Endothelial cell of umbilical vein (primary cell): ENCODE measurements around the gene CERS6.
"Not testable (repeated sequence)": the region's sequence is repeated elsewhere in the genome, so short reads cannot be mapped to it uniquely, and the experiment has no call there.

ENCODE experiments used
- CTCF ChIP-seq, 2 donors: IDR thresholded peaks; 1 replicate in 1 of 2; 2 replicates in 1 of 2; pipeline ENCODE4 v1.5.1; 2011; ENCODE audit warnings: low read length in 2 of 2, mild to moderate bottlenecking in 2 of 2, moderate library complexity in 2 of 2, control low read depth in 1 of 2, inconsistent platforms in 1 of 2, low read depth in 1 of 2; ENCODE audit not compliant: insufficient read depth in 1 of 2; ENCODE audit errors: extremely low read depth in 1 of 2
- EZH2 ChIP-seq: IDR thresholded peaks from 2 replicates; pipeline ENCODE4 v1.6.1; 2012; ENCODE audit warnings: borderline replicate concordance, low read depth, mild to moderate bottlenecking, moderate library complexity, low read length, inconsistent platforms; ENCODE audit not compliant: severe bottlenecking
- POLR2A ChIP-seq: IDR thresholded peaks from 2 replicates; pipeline ENCODE4 v1.6.1; 2012; ENCODE audit warnings: low read depth, mild to moderate bottlenecking, control low read depth, low read length

- TF ChIP-seq EZH2; CTCF (IDR thresholded peaks at IDR 0.05; ENCODE audit: extremely low read depth in 1 of 2, insufficient read depth in 1 of 2, low read depth in 1 of 2, low read length in 2 of 2); POLR2A: not testable (repeated sequence)
Measured at GRCh38 chr2:168413101-168413500, 43.0 kb upstream of the CERS6 start.
